Liver (tissue), 3 donors: Measurements from ENCODE around the gene DHRS1.

ENCODE experiments used
- FOXA1 ChIP-seq: IDR thresholded peaks from 2 replicates; pipeline ENCODE4 v1.6.1; 2016; ENCODE audit warnings: antibody characterized with exemption
- GABPA ChIP-seq, 2 donors: IDR thresholded peaks in 1 of 2; conservative IDR thresholded peaks in 1 of 2; 2 replicates each; pipeline ENCODE4 v1.6.1; 2016; ENCODE audit warnings: antibody characterized with exemption in 2 of 2, mild to moderate bottlenecking in 1 of 2, moderate library complexity in 1 of 2
- RAD21 ChIP-seq, 2 donors: IDR thresholded peaks; 2 replicates each; pipeline ENCODE4 v1.6.1; 2016; ENCODE audit warnings: antibody characterized with exemption in 2 of 2, mild to moderate bottlenecking in 2 of 2
- RXRA ChIP-seq, 2 donors: IDR thresholded peaks; 2 replicates each; pipeline ENCODE4 v1.6.1; 2017 to 2018; ENCODE audit warnings: antibody characterized with exemption in 2 of 2, mild to moderate bottlenecking in 1 of 2
- TAF1 ChIP-seq: conservative IDR thresholded peaks from 2 replicates; pipeline ENCODE4 v1.6.1; 2016; ENCODE audit warnings: antibody characterized with exemption, mild to moderate bottlenecking
- YY1 ChIP-seq: IDR thresholded peaks from 2 replicates; pipeline ENCODE4 v1.6.1; 2016; ENCODE audit warnings: antibody characterized with exemption, mild to moderate bottlenecking
- TF ChIP-seq, protein P1 (sequence below): IDR thresholded peaks from 2 replicates; pipeline ENCODE4 v1.6.1; 2016; ENCODE audit warnings: antibody characterized with exemption
- TF ChIP-seq, protein P2 (sequence below): fragments of 150-350 bp; IDR thresholded peaks from 2 replicates; pipeline ENCODE4 v1.5.1; 2017; ENCODE audit warnings: improper control_type of control experiment, low read depth, low read length; ENCODE audit not compliant: missing input control
- TF ChIP-seq, protein P3 (sequence below): IDR thresholded peaks from 2 replicates; pipeline ENCODE4 v1.6.1; 2016; ENCODE audit warnings: antibody characterized with exemption
- donor health status: healthy.
- donor health status: healthy.

DNA sequence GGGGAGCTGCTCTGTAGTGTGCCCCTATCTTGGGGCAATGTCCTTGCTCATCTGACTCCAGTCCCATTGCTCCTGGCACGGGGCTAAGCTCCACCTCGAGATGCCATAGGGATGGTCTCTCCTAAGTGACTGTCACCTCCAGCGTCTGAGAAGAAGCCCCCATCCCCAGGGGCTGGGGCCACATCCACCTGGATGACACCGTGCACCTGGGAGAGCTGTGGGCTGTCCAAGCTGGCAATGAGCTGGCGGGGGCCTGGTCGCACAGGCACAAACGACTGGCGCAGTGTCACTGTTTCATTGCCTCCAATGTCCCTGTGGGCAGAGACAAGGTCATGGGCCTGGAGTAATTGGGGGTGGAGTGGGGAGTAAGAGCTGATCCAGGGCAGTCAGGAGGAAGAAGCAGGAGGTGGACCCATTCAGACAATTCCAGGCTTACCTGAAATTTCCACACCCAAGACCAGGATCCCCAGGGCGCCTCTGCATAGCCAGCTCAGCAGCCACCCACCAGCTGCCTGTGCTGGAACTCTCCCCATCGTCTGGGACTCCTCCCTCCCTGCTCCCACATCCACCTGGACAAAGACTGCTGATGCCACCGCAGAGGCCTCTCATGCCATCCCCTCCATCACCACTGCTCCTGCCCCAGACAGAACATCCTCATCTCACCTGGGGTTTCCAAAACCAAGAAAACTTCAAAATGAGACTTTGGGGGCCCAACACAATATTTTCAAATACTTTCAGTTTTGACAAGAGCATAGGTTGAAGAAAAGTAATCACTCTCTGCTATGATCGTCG lies 50.2 kb downstream of the DHRS1 start:
- TF ChIP-seq YY1: no peak
- TF ChIP-seq, protein P1, sequence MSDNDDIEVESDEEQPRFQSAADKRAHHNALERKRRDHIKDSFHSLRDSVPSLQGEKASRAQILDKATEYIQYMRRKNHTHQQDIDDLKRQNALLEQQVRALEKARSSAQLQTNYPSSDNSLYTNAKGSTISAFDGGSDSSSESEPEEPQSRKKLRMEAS: no peak
- TF ChIP-seq, protein P2, sequence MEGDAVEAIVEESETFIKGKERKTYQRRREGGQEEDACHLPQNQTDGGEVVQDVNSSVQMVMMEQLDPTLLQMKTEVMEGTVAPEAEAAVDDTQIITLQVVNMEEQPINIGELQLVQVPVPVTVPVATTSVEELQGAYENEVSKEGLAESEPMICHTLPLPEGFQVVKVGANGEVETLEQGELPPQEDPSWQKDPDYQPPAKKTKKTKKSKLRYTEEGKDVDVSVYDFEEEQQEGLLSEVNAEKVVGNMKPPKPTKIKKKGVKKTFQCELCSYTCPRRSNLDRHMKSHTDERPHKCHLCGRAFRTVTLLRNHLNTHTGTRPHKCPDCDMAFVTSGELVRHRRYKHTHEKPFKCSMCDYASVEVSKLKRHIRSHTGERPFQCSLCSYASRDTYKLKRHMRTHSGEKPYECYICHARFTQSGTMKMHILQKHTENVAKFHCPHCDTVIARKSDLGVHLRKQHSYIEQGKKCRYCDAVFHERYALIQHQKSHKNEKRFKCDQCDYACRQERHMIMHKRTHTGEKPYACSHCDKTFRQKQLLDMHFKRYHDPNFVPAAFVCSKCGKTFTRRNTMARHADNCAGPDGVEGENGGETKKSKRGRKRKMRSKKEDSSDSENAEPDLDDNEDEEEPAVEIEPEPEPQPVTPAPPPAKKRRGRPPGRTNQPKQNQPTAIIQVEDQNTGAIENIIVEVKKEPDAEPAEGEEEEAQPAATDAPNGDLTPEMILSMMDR: no peak
- TF ChIP-seq, protein P3, sequence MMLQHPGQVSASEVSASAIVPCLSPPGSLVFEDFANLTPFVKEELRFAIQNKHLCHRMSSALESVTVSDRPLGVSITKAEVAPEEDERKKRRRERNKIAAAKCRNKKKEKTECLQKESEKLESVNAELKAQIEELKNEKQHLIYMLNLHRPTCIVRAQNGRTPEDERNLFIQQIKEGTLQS: no peak
- no peak for TF ChIP-seq GABPA (IDR thresholded peaks at IDR 0.05 in 1 of 2, conservative IDR thresholded peaks at IDR 0.05 in 1 of 2)
- TF ChIP-seq FOXA1: no peak
- TF ChIP-seq RAD21 (IDR thresholded peaks at IDR 0.05): no peak
- no peak for TF ChIP-seq TAF1
- TF ChIP-seq RXRA (IDR thresholded peaks at IDR 0.05): no peak
